GM12873 (cell line): ENCODE results near the gene BPIFB3.

Source experiments
- TF ChIP-seq, protein P1 (sequence below): IDR thresholded peaks from 2 replicates; pipeline ENCODE4 v1.5.1; 2012; ENCODE audit warnings: low read depth, mild to moderate bottlenecking, moderate library complexity, low read length, control low read depth; ENCODE audit not compliant: insufficient read depth; ENCODE audit errors: missing control alignments

Gene BPIFB3

DNA sequence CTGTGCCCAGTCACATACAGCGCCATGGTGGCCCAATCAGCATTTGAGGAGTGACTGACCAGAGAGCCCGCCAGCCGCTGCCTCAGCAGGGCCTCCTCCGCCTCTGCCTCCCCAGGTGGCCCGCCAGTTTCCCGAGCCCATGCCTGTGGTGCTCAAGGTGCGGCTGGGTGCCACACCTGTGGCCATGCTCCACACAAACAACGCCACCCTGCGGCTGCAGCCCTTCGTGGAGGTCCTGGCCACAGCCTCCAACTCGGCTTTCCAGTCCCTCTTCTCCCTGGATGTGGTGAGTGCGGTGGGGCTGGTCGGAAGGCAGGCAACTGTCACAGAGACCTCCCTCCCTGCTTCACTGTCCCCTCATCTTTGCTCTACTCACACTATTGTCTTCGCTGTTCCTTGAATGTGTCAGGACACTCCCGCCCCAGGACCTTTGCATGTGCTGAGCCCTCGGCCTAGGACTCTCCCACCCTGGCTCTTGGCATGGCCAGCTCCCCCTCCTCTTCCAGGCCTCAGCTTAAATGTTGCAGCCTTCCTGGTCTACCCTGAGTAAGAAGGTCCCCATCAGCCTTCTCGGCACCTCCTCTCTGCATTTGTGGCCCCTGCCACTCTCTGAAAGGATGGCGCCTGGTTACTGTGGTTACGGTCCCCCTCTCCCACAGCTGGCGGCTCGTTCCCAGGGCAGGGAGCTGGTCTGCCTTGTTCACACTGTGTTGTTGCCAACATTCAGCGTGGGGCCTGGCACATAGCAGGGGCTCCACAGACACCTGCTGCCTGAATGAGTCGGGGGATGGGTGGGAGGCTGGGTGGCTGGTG lies 34.0 kb upstream of the BPIFB3 start:
- TF ChIP-seq, protein P1, sequence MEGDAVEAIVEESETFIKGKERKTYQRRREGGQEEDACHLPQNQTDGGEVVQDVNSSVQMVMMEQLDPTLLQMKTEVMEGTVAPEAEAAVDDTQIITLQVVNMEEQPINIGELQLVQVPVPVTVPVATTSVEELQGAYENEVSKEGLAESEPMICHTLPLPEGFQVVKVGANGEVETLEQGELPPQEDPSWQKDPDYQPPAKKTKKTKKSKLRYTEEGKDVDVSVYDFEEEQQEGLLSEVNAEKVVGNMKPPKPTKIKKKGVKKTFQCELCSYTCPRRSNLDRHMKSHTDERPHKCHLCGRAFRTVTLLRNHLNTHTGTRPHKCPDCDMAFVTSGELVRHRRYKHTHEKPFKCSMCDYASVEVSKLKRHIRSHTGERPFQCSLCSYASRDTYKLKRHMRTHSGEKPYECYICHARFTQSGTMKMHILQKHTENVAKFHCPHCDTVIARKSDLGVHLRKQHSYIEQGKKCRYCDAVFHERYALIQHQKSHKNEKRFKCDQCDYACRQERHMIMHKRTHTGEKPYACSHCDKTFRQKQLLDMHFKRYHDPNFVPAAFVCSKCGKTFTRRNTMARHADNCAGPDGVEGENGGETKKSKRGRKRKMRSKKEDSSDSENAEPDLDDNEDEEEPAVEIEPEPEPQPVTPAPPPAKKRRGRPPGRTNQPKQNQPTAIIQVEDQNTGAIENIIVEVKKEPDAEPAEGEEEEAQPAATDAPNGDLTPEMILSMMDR, result no peak

DNA sequence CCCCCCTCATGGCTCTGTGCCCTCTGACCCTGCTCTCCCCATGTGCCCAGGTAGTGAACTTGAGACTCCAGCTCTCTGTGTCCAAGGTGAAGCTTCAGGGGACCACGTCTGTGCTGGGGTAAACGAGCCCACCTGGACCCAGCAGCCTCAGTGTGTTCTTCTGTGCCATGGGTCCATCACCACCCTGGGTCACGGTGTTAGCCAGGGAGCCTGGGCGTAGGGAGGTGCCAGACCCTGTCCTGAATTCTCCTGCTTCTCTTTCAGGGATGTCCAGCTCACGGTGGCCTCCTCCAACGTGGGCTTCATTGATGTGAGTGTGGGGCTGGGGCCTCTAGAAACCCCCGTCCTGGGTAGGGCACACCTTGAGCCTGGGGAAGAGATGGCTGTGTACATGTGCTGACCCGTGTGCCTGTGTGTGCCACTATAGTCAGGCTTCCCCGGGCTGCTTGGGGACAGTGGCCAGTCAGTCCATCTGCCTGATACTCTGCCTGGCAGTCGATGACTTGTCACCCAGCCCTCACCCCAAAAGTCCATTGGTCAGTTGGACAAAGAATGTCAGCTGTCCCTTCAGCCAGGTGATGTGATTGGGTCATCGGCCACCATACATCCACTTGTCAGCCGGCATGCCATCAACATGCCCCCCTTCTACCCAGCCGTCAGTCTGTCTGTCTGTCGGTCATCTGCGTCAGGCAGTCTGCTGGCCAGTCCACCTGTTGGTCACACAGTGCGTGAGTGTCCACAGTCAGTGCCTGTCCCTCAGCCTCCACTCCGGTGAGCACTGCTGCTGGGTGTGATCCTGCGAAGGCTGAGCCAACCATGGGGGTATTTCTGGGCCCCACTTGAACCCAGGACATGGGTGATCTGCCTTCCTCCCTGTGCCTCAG lies 33.2 kb upstream of the BPIFB3 start:
- TF ChIP-seq, protein P1, result no peak

DNA sequence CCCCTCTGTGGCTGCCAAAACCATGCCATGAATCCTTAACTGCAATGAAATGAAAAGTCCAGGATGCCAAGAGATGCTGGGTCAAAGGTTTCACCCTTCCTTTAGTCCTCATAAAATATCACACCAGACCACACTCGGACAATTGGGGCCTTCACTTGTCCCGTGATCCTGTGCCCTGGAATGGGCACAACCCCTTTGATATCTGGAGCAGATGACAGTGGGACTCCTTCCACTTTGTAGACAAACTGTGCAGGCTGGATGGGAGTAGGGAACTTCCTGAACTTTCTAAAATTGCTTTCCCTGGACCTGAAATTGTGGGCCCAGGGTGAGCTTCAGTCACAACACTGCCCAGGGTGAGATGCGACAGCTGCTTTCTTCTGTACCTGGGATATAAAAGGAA lies 31.8 kb upstream of the BPIFB3 start:
- TF ChIP-seq, protein P1, result no peak

DNA sequence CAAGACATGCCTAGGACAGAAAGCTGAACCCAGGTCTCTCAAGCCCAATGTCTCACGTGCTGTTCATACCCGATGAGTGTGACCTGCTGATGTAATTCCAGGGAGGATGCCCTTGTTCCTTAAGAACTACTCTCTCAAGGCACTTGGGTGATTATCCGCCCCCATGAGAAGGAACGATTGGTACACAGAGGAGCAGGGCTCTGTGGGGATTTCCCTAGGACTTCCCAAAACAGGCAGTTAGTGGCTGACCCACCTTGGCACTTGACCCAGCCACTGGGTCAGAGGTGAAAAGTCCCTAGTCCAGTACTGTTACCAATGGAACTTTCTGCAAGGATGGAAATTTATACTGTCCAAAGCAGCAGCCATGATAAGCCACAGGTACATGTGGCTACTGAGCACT lies 31.4 kb upstream of the BPIFB3 start:
- TF ChIP-seq, protein P1, result no peak

DNA sequence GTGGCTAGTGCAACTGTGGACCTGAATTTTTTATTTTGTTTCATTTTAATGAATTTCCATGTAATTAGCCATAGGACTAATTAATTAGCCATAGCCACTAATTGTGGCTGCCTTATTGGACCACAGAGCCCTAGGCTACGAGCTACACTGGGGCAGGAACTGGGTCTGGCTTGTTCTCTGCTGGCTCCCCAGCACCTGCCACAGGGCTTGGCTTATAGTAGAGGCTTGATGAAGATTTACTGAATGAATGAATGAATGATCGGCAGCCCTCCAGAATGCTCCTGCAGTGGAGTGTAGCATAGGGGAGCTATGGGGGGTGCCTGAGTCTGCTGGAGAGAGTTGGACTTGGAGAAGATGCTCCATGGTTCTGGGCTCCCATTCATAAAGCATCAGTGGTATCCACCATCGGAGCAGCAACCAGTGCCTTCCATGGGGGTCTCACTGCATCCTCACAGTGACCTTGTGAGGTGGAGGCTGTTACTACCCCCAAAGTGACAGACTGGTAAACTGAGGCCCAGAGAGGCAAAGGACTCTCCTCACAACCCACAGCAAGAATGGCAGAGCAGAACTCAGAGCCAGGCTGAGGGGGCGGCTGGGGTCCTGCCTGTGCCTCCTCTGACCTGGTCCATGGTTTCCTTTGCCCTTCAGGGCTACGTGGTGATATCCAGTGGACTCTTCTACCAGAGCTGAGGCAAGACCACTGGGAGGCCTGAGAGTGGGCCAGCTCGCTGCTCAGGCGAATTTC lies 30.8 kb upstream of the BPIFB3 start:
- TF ChIP-seq, protein P1, result no peak

DNA sequence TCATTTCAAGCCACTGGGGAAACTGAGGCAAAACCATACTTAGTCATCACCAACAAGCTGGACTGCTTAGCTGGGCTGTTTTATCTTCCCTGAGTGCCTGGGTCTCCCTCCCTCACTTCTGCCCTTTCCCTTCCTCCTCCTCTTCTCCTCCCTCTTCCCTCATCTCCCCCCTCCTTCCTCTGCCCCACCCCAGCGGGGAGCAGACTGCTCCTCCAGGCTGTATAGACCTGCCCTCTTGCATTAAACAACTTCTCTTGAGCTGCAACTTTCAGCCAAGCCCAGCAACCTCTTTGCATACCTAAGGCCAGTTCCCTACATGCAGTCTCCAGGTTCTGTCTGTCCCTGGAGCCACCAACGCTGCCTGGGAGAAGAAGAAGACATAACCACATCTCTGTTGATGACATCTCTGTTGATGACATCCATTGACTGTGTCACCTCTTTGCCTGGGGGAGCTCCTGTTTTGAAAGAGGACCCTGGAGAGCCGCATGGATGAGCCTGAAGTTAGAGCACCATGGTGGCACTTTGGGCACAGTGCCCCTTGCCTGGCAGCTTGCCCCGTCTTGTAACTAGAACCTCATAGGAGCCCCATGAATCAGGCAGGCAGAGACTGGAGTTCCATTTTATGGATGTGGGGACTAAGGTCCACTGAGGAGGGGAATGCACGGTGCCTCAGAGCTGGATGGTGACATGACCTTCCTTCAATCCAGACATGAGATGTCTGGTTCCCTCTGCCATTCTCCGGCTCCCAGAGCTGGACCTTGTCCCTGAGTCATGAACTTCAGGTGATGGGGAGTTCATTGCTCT lies 30.1 kb upstream of the BPIFB3 start:
- TF ChIP-seq, protein P1, result no peak
